Measurements from ENCODE around the gene RNF145. TPM values are rescaled to one million over a fixed set of nuclear protein-coding genes. Genes with fewer than 3 reads are reported as not detected.
A peak's percentile ranks its signal among the peaks of the same experiment; 100 is the strongest.

Gene RNF145, protein sequence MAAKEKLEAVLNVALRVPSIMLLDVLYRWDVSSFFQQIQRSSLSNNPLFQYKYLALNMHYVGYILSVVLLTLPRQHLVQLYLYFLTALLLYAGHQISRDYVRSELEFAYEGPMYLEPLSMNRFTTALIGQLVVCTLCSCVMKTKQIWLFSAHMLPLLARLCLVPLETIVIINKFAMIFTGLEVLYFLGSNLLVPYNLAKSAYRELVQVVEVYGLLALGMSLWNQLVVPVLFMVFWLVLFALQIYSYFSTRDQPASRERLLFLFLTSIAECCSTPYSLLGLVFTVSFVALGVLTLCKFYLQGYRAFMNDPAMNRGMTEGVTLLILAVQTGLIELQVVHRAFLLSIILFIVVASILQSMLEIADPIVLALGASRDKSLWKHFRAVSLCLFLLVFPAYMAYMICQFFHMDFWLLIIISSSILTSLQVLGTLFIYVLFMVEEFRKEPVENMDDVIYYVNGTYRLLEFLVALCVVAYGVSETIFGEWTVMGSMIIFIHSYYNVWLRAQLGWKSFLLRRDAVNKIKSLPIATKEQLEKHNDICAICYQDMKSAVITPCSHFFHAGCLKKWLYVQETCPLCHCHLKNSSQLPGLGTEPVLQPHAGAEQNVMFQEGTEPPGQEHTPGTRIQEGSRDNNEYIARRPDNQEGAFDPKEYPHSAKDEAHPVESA
- total RNA-seq (10 to 100 TPM; 39.5 to 40.4 TPM), polyA plus RNA-seq (ENCODE audit: insufficient read depth, low read depth, low replicate concordance) (30.0 TPM)
- long read RNA-seq, donor 1, transcript RNF145-204 (2 exons, 1,940 nt) = major isoform, 8 of 15 reads
- long read RNA-seq, donor 1, transcript RNF145-202 (11 exons, 3,613 nt) = minor isoform, 6 of 15 reads
- long read RNA-seq, donor 1, partial matches to known transcripts = 0 of 15 reads
- long read RNA-seq, donor 1, other reads (novel, unspliced or antisense) = 0 of 15 reads
- long read RNA-seq, donor 2, transcript RNF145-202 (11 exons, 3,613 nt) = major isoform, 8 of 22 reads
- long read RNA-seq, donor 2, partial matches to known transcripts = 12 of 22 reads
- long read RNA-seq, donor 2, other reads (novel, unspliced or antisense) = 0 of 22 reads

DNA sequence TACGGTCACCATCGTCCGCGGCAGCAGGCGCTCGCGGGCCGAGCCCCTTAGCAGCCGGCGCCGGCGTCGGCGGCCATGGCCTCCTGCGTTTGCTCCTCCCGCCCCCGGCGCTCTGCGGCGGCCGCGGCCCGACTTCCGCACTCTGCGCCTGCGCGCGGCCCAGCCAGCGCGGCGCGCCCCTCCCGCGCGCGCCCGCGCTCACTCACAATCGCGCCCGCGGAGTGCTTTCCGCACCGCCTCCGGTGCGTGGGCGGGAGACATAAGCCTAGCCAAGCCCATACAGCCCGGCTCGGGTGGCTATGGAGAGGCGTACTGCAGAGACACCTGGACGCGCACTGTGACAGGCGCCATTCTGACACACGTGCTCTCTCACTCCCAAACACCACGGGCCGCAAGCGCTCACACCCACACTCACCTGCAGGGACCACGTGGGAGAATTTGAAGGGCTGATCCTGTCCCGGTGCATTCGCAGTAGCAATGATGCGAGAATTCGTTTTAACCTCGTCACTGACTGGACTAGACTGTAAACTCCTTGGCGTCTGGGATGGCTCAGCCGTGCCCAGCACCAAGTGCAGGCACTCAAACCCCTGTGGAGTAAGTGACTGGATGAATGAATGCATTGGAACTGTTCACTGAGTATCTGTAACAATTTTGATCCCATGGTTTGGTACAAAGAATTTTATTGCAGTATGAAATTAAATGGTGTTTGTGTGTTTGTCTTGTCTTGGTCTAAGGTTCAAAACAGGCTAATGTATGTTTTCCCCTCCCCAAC, at the start of gene RNF145:
TSS of gene RNF145 (minus strand) at position 116 of the 772 bp plus-strand sequence. CDS start 5,936 bp downstream, outside the sequence.
- no peaks in the 10 kb centered on the region for H3K36me3 ChIP-seq (ENCODE audit: low read depth, missing control alignments)
- H3K4me1 ChIP-seq = peaks cover 23% of the 10 kb centered on the region
- TF ChIP-seq, protein P1, sequence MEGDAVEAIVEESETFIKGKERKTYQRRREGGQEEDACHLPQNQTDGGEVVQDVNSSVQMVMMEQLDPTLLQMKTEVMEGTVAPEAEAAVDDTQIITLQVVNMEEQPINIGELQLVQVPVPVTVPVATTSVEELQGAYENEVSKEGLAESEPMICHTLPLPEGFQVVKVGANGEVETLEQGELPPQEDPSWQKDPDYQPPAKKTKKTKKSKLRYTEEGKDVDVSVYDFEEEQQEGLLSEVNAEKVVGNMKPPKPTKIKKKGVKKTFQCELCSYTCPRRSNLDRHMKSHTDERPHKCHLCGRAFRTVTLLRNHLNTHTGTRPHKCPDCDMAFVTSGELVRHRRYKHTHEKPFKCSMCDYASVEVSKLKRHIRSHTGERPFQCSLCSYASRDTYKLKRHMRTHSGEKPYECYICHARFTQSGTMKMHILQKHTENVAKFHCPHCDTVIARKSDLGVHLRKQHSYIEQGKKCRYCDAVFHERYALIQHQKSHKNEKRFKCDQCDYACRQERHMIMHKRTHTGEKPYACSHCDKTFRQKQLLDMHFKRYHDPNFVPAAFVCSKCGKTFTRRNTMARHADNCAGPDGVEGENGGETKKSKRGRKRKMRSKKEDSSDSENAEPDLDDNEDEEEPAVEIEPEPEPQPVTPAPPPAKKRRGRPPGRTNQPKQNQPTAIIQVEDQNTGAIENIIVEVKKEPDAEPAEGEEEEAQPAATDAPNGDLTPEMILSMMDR (IDR thresholded peaks at IDR 0.05) = no peak
- no peak for TF ChIP-seq POLR2A (IDR thresholded peaks at IDR 0.05)
- no peaks in the 10 kb centered on the region for H3K9me3 ChIP-seq
- H3K4me3 ChIP-seq = peak within 1 kb of the TSS; percentile 96 to 97
- peak; percentile 92 for DNase-seq
- peak within 1 kb of the TSS; percentile 88 to 93 for H3K27ac ChIP-seq
- no peaks in the 10 kb centered on the region for H3K27me3 ChIP-seq
- WGBS, 2 donors = 3 to 5% methylated on average over 9 to 36 of the region's 65 CpGs
- intact Hi-C loops (cut with DNase I; ENCODE audit: low total_unique reads) = no loop called here

DNA sequence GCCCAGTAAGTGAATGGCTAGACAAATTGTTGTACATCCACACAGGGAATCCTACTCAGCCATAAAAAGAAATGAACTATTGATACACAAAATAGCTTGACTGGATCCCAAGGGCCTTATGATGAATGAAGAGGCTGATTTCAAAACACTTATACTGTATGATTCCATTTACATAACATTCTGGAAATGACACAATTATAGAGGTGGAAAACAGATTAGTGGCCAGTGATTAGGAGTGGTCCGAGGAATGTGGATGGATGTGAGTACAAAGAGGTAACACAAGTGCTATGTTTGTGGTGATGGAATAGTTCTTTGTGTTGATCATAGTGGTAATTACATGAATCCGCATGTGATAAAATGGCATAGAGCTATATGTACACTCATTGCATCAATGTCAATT, 49.0 kb upstream of the RNF145 start:
- no peaks in the 10 kb centered on the region for H3K9me3 ChIP-seq
- H3K4me3 ChIP-seq = no peak overlapping the region
- no peaks in the 10 kb centered on the region for H3K27me3 ChIP-seq
- no peaks in the 10 kb centered on the region for H3K4me1 ChIP-seq
- no peaks in the 10 kb centered on the region for H3K36me3 ChIP-seq (ENCODE audit: low read depth, missing control alignments)
- 86 to 99% methylated on average over 2 of the region's 2 CpGs for WGBS, 2 donors
- no peak overlapping the region for H3K27ac ChIP-seq
- no peak for TF ChIP-seq POLR2A (IDR thresholded peaks at IDR 0.05)
- TF ChIP-seq, protein P1 (IDR thresholded peaks at IDR 0.05) = no peak
- intact Hi-C loops (cut with DNase I; ENCODE audit: low total_unique reads) = no loop called here
- no peak for DNase-seq

DNA sequence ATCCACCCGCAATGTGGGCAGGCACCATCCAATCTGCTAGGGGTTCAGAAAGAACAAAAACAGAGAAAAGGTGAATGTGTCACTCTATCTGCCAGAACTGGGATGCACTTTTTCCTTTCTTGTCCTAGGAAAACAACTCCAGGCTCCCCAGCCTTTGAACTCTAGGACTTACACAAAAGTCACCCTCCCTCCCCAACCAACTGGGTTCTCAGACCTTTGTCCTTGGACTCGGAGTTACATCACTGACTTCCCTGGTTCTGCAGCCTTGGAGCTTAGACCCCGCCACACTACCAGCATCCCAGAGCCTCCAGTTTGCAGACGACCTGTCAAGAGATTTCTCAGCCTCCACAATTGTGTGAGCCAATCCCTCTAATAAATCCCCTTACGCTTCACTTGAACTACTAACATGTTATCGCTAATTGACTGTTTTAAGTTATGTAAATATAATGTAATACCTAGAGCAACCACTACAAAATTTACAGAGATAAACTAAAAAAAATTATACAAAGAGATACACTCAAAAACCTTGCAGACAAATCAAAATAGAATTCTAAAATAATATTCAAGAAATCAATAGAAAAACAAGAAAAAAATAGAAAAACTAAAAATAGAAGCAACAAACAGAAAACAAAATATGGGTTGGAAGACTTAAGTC, 48.4 kb upstream of the RNF145 start:
- 77 to 81% methylated on average over 6 of the region's 6 CpGs for WGBS, 2 donors
- H3K9me3 ChIP-seq = no peaks in the 10 kb centered on the region
- H3K4me1 ChIP-seq = no peaks in the 10 kb centered on the region
- H3K27ac ChIP-seq = no peak overlapping the region
- DNase-seq = no peak
- no peak for TF ChIP-seq POLR2A (IDR thresholded peaks at IDR 0.05)
- TF ChIP-seq, protein P1 (IDR thresholded peaks at IDR 0.05) = peak in 1 of 3 experiments; percentile 49
- H3K27me3 ChIP-seq = no peaks in the 10 kb centered on the region
- intact Hi-C loops (cut with DNase I; ENCODE audit: low total_unique reads) = no loop called here
- H3K36me3 ChIP-seq (ENCODE audit: low read depth, missing control alignments) = no peaks in the 10 kb centered on the region
- H3K4me3 ChIP-seq = no peak overlapping the region

DNA sequence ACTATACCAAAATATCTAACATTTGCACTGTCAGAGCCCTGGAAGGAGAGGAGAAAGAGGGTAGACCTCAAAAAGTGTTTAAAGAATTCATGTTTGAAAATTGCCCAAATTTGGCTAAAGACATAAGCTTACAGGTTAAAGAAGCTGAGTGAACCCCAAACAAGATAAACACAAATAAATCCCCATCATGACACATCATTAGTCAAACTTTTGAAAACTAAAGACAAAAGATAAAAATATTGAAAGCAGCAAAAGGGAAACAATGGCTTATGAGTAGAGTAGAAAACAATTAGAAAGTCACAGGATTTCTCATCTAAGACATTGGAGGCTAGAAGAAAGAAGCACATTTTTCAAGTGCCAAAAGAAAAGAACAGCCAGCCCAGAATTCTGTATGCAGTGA, 47.7 kb upstream of the RNF145 start:
- TF ChIP-seq, protein P1 (IDR thresholded peaks at IDR 0.05) = no peak
- TF ChIP-seq POLR2A (IDR thresholded peaks at IDR 0.05) = no peak
- H3K36me3 ChIP-seq (ENCODE audit: low read depth, missing control alignments) = no peaks in the 10 kb centered on the region
- intact Hi-C loops (cut with DNase I; ENCODE audit: low total_unique reads) = no loop called here
- H3K4me1 ChIP-seq = no peaks in the 10 kb centered on the region
- no peak overlapping the region for H3K27ac ChIP-seq
- H3K4me3 ChIP-seq = no peak overlapping the region
- no peaks in the 10 kb centered on the region for H3K9me3 ChIP-seq
- DNase-seq = no peak
- no peaks in the 10 kb centered on the region for H3K27me3 ChIP-seq

All from testis (tissue), 5 donors.